ENCODE results near the gene IGFBP7. TPM values are rescaled to one million over a fixed set of nuclear protein-coding genes. Genes with fewer than 3 reads are reported as not detected.

Gene IGFBP7
- total RNA-seq, 1 donor from 2014 or later, result 769 TPM

GRCh38 chr4:57136281-57136680 is 26.1 kb upstream of the IGFBP7 start:
- intact Hi-C loops (cut with DNase I), result no loop called here
- no peak for ATAC-seq (ENCODE audit: poor library complexity)

GRCh38 chr4:57132743-57133137 is 22.6 kb upstream of the IGFBP7 start:
- DNase-seq (no peak), ATAC-seq (ENCODE audit: poor library complexity) (no peak)
- intact Hi-C loops (cut with DNase I), result no loop called here

More at GRCh38 chr4:57136281-57136680, 26.1 kb upstream of the IGFBP7 start:
- no peak for DNase-seq

GRCh38 chr4:57131849-57132742 is 21.9 kb upstream of the IGFBP7 start:
- intact Hi-C loops (cut with DNase I), result no loop called here
- no peak for ATAC-seq (ENCODE audit: poor library complexity)

GRCh38 chr4:57129477-57129876 is 19.3 kb upstream of the IGFBP7 start:
- DNase-seq (no peak), ATAC-seq (ENCODE audit: poor library complexity) (no peak)
- intact Hi-C loops (cut with DNase I), result no loop called here

More at GRCh38 chr4:57131849-57132742, 21.9 kb upstream of the IGFBP7 start:
- DNase-seq, result no peak

- ATAC-seq (ENCODE audit: poor library complexity) (no peak), DNase-seq (no peak)
- intact Hi-C loops (cut with DNase I), result no loop called here
These were observed 17.2 kb upstream of the IGFBP7 start for GRCh38 chr4:57127361-57127760.

- intact Hi-C loops (cut with DNase I), result no loop called here
These were observed 15.8 kb upstream of the IGFBP7 start for GRCh38 chr4:57125996-57126395.

GRCh38 chr4:57124145-57124544 is 14.0 kb upstream of the IGFBP7 start:
- ATAC-seq (ENCODE audit: poor library complexity), result no peak

More at GRCh38 chr4:57125996-57126395, 15.8 kb upstream of the IGFBP7 start:
- no peak for DNase-seq
- ATAC-seq (ENCODE audit: poor library complexity), result no peak

GRCh38 chr4:57122959-57123358 is 12.8 kb upstream of the IGFBP7 start:
- no peak for ATAC-seq (ENCODE audit: poor library complexity)
- intact Hi-C loops (cut with DNase I), result no loop called here
- DNase-seq, result no peak

More at GRCh38 chr4:57124145-57124544, 14.0 kb upstream of the IGFBP7 start:
- DNase-seq, result no peak
- intact Hi-C loops (cut with DNase I), result no loop called here

GRCh38 chr4:57119054-57119651 is 9.0 kb upstream of the IGFBP7 start:
- peak; percentile 68 for DNase-seq
- peak; percentile 95 for ATAC-seq (ENCODE audit: poor library complexity)
- intact Hi-C loops (cut with DNase I), result no loop called here

- intact Hi-C loops (cut with DNase I), result no loop called here
- DNase-seq (no peak), ATAC-seq (ENCODE audit: poor library complexity) (no peak)
These were observed 7.3 kb upstream of the IGFBP7 start for GRCh38 chr4:57117491-57117890.

GRCh38 chr4:57116245-57116644 is 6.1 kb upstream of the IGFBP7 start:
- intact Hi-C loops (cut with DNase I), result no loop called here
- DNase-seq (no peak), ATAC-seq (ENCODE audit: poor library complexity) (no peak)

GRCh38 chr4:57114973-57115372 is 4.8 kb upstream of the IGFBP7 start:
- ATAC-seq (ENCODE audit: poor library complexity) (no peak), DNase-seq (no peak)
- intact Hi-C loops (cut with DNase I), result loop anchor here (5.0 kb wide), 1 partner anchor 73 kb away; no protein-coding TSS in a partner anchor

GRCh38 chr4:57113870-57114269 is 3.7 kb upstream of the IGFBP7 start:
- intact Hi-C loops (cut with DNase I), result loop anchor here (5.0 kb wide), 1 partner anchor 72 kb away; no protein-coding TSS in a partner anchor
- ATAC-seq (ENCODE audit: poor library complexity) (no peak), DNase-seq (no peak)

- intact Hi-C loops (cut with DNase I), result loop anchor here (5.0 kb wide), 1 partner anchor 69 kb away; no protein-coding TSS in a partner anchor
- ATAC-seq (ENCODE audit: poor library complexity) (peak; percentile 59), DNase-seq (peak; percentile 65)
These were observed 691 bp upstream of the IGFBP7 start for GRCh38 chr4:57110640-57111511.

- ATAC-seq (ENCODE audit: poor library complexity), result peak; percentile 1
- intact Hi-C loops (cut with DNase I), result no loop called here
- DNase-seq, result no peak
These were observed 756 bp downstream of the IGFBP7 start for GRCh38 chr4:57109411-57109846.

- no peak for ATAC-seq (ENCODE audit: poor library complexity)
- intact Hi-C loops (cut with DNase I), result no loop called here
These were observed 4.0 kb downstream of the IGFBP7 start for GRCh38 chr4:57106181-57106580.

GRCh38 chr4:57104706-57105560 is 5.3 kb downstream of the IGFBP7 start:
- ATAC-seq (ENCODE audit: poor library complexity) (no peak), DNase-seq (no peak)
- intact Hi-C loops (cut with DNase I), result no loop called here

More at GRCh38 chr4:57106181-57106580, 4.0 kb downstream of the IGFBP7 start:
- no peak for DNase-seq

GRCh38 chr4:57103051-57103450 is 7.1 kb downstream of the IGFBP7 start:
- intact Hi-C loops (cut with DNase I), result no loop called here
- peak; percentile 61 for DNase-seq
- peak; percentile 34 for ATAC-seq (ENCODE audit: poor library complexity)
